SK-N-SH (cell line): ENCODE results near the gene ENDOD1. TPM values are rescaled to one million over a fixed set of nuclear protein-coding genes. Genes with fewer than 3 reads are reported as not detected.

Experiments
- CTCF ChIA-PET: fragments of 300-600, 350-600 bp; formaldehyde crosslinking; extraction: SDS; loops from one replicate; lab custom pipeline; 2021; lab: Yijun Ruan, JAX
- POLR2A ChIA-PET: fragments of 350-600 bp; sonication (Branson Sonifier 250); formaldehyde crosslinking; extraction: SDS; loops from one replicate; lab custom pipeline; 2020; ENCODE audit warnings: antibody characterized with exemption, inconsistent platforms; lab: Yijun Ruan, JAX
- DNase-seq: peaks from one replicate; pipeline ENCODE4 v3.0.0; 2012
- H2AFZ ChIP-seq: fragments of 200-600 bp; sonication (generic); 2 replicates; pipeline ENCODE4 v1.8.1; 2016; ENCODE audit warnings: antibody characterized with exemption, mild to moderate bottlenecking, low read depth
- H3F3A ChIP-seq: fragments of 200-600 bp; sonication (generic); replicated peaks from 2 replicates; pipeline ENCODE3; 2016; ENCODE audit warnings: antibody characterized with exemption, mild to moderate bottlenecking; ENCODE audit not compliant: insufficient read depth
- H3K27ac ChIP-seq, 2 experiments: fragments of 200-500 bp in 1 of 2; fragments of 200-600 bp in 1 of 2; sonication (Bioruptor generic) in 1 of 2; sonication (generic), shearing (Covaris generic) in 1 of 2; 2 replicates each; pipeline versions ENCODE4 v1.5.1 to v1.6.1; 2014 to 2016; ENCODE audit warnings: low read depth in 2 of 2, inconsistent platforms in 1 of 2, low read length in 1 of 2, mild to moderate bottlenecking in 1 of 2, mixed read lengths in 1 of 2
- H3K27me3 ChIP-seq: fragments of 200-600 bp; sonication (generic), shearing (Covaris generic); 2 replicates; pipeline ENCODE4 v1.6.1; 2016; ENCODE audit warnings: mixed run types; ENCODE audit not compliant: insufficient read depth
- H3K36me3 ChIP-seq, 2 experiments: fragments of 200-500 bp in 1 of 2; fragments of 200-600 bp in 1 of 2; sonication (Bioruptor generic) in 1 of 2; sonication (generic) in 1 of 2; replicated peaks in 1 of 2; 2 replicates each; pipeline versions ENCODE3 to v1.5.1; 2014 to 2016; ENCODE audit warnings: low read length in 1 of 2, mild to moderate bottlenecking in 1 of 2; ENCODE audit not compliant: insufficient read depth in 2 of 2, control insufficient read depth in 1 of 2
- H3K4me1 ChIP-seq, 2 experiments: fragments of 200-500 bp in 1 of 2; fragments of 200-600 bp in 1 of 2; sonication (Bioruptor generic) in 1 of 2; sonication (generic), shearing (Covaris generic) in 1 of 2; 2 replicates each; pipeline versions ENCODE4 v1.5.1 to v1.6.1; 2014 to 2016; ENCODE audit warnings: low read depth in 1 of 2, low read length in 1 of 2, mixed run types in 1 of 2; ENCODE audit not compliant: insufficient read depth in 2 of 2, control insufficient read depth in 1 of 2
- H3K4me2 ChIP-seq: fragments of 200-600 bp; sonication (generic), shearing (Covaris generic); 2 replicates; pipeline ENCODE4 v1.6.1; 2017; ENCODE audit warnings: mixed run types
- H3K4me3 ChIP-seq, 2 experiments: fragments of 200-500 bp in 1 of 2; fragments of 200-600 bp in 1 of 2; sonication (Bioruptor generic) in 1 of 2; sonication (generic), shearing (Covaris generic) in 1 of 2; 2 replicates each; pipeline versions ENCODE4 v1.5.1 to v1.8.1; 2014 to 2016; ENCODE audit warnings: low read depth in 2 of 2, inconsistent platforms in 1 of 2, low read length in 1 of 2, mild to moderate bottlenecking in 1 of 2, mixed read lengths in 1 of 2, moderate library complexity in 1 of 2
- H3K79me2 ChIP-seq: fragments of 200-600 bp; sonication (generic); 2 replicates; pipeline ENCODE4 v1.8.1; 2017; ENCODE audit warnings: mild to moderate bottlenecking; ENCODE audit not compliant: insufficient read depth
- H3K9ac ChIP-seq: fragments of 200-600 bp; sonication (generic); 2 replicates; pipeline ENCODE4 v1.6.1; 2017; ENCODE audit warnings: mixed run types
- H3K9me2 ChIP-seq: fragments of 200-600 bp; sonication (generic); 2 replicates; pipeline ENCODE4 v1.6.1; 2017; ENCODE audit warnings: mixed run types
- H3K9me3 ChIP-seq: fragments of 200-600 bp; sonication (generic); 2 replicates; pipeline ENCODE4 v1.6.1; 2017; ENCODE audit warnings: mixed run types, mild to moderate bottlenecking, moderate library complexity
- H4K20me1 ChIP-seq: fragments of 200-600 bp; sonication (generic); 2 replicates; pipeline ENCODE4 v1.6.1; 2017; ENCODE audit warnings: mild to moderate bottlenecking, mixed run types; ENCODE audit not compliant: insufficient read depth
- CHD2 ChIP-seq: fragments of 150-350 bp; IDR thresholded peaks from 2 replicates; pipeline ENCODE4 v1.6.1; 2018; ENCODE audit warnings: low read length; ENCODE audit not compliant: partially characterized antibody
- FOXM1 ChIP-seq: IDR thresholded peaks from 2 replicates; pipeline ENCODE4 v1.4.0; 2012; ENCODE audit warnings: low read depth, mild to moderate bottlenecking
- JUND ChIP-seq: IDR thresholded peaks from 2 replicates; pipeline ENCODE4 v1.4.0; 2012
- MEF2A ChIP-seq: IDR thresholded peaks from 2 replicates; pipeline ENCODE4 v1.4.0; 2012; ENCODE audit warnings: low read depth, borderline replicate concordance
- NRF1 ChIP-seq: IDR thresholded peaks from 2 replicates; pipeline ENCODE4 v1.6.1; 2012; ENCODE audit warnings: low read depth, mild to moderate bottlenecking, low read length
- RAD21 ChIP-seq: IDR thresholded peaks from 2 replicates; pipeline ENCODE4 v1.6.1; 2012; ENCODE audit warnings: mild to moderate bottlenecking, low read length
- RXRA ChIP-seq: IDR thresholded peaks from 2 replicates; pipeline ENCODE4 v1.4.0; 2012; ENCODE audit warnings: low read depth, mild to moderate bottlenecking, borderline replicate concordance
- SMC3 ChIP-seq: IDR thresholded peaks from 2 replicates; pipeline ENCODE4 v1.6.1; 2012; ENCODE audit warnings: low read depth, low read length, improper control_type of control experiment
- TCF12 ChIP-seq: IDR thresholded peaks from 2 replicates; pipeline ENCODE4 v1.4.0; 2012
- TEAD4 ChIP-seq: IDR thresholded peaks from 2 replicates; pipeline ENCODE4 v1.4.0; 2012; ENCODE audit warnings: mild to moderate bottlenecking, borderline replicate concordance; ENCODE audit not compliant: insufficient read depth
- WGBS: methylation state at CpG from one replicate; pipeline ENCODE4 v1.1.6; 2017; ENCODE audit warnings: low lambda C conversion rate; 5-methylcytosine and 5-hydroxymethylcytosine counted together
- polyA plus RNA-seq, 3 experiments: library from polyadenylated mRNA; depleted of rRNA; stranded (reverse); fragments of >200 nt; gene quantifications; 2 replicates each; pipeline ENCODE4 v1.2.3, GENCODE V29; 2012
- TF ChIP-seq, protein P1 (sequence below): fragments of 150-350 bp; IDR thresholded peaks from 2 replicates; pipeline ENCODE4 v1.6.1; 2016; ENCODE audit warnings: mild to moderate bottlenecking, low read depth, low read length
- TF ChIP-seq, protein P2 (sequence below): fragments of 200-600 bp; sonication (generic); IDR thresholded peaks from 2 replicates; pipeline ENCODE4 v1.6.1; 2017; ENCODE audit warnings: antibody characterized with exemption, mild to moderate bottlenecking, moderate library complexity

ENDOD1 gene
- polyA plus RNA-seq, 1 of the 3 experiments (the other 2 are of a cell fraction), result 15.0 TPM

DNA sequence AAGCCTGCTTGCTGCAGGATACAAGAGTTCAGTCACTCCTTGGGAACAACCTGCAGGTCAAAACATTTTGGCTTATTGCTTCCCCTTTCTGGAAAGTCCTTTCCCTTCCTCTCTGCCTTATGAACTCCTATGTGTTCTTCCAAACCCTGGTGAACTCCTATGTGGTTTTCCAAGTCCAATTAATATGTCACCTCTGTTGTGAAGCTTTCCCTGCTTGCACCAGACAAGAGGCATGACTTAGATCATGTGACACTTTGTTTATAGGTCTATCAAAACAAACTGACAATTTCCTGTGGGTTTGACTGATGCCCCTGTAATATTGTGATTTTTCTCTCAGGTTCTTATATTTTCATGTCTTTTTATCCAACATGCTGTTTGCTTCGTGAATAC, 64.2 kb downstream of the ENDOD1 start:
- Histone ChIP-seq H3F3A (peaks cover 4% of the 10 kb centered on the region), H3K9me3 (no peaks in the 10 kb centered on the region), H3K9me2 (no peaks in the 10 kb centered on the region), H3K4me1 (peaks cover 6 to 10% of the 10 kb centered on the region in 2 experiments; a peak in 3 of 4 replicates), H3K9ac (no peak overlapping the region), H3K79me2 (no peaks in the 10 kb centered on the region), H3K4me2 (no peak overlapping the region), H2AFZ (no peak overlapping the region), H4K20me1 (no peaks in the 10 kb centered on the region), H3K36me3 (no peaks in the 10 kb centered on the region), H3K27me3 (no peaks in the 10 kb centered on the region), H3K27ac (no peak overlapping the region), H3K4me3 (no peak overlapping the region)
- TF ChIP-seq RXRA (no peak), FOXM1 (no peak), TCF12 (no peak), MEF2A (no peak)
- TF ChIP-seq, protein P1, sequence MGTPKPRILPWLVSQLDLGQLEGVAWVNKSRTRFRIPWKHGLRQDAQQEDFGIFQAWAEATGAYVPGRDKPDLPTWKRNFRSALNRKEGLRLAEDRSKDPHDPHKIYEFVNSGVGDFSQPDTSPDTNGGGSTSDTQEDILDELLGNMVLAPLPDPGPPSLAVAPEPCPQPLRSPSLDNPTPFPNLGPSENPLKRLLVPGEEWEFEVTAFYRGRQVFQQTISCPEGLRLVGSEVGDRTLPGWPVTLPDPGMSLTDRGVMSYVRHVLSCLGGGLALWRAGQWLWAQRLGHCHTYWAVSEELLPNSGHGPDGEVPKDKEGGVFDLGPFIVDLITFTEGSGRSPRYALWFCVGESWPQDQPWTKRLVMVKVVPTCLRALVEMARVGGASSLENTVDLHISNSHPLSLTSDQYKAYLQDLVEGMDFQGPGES, result no peak
- DNase-seq, result no peak
- WGBS, result 93% methylated on average over 1 of the region's 1 CpG
- ChIA-PET POLR2A (no interaction called here), CTCF (interaction anchor here (0.7 to 9.4 kb wide), 27 partner anchors 11 to 676 kb away, joined by 3 to 159 read pairs (median 4); partner anchors contain the start of genes CEP57 and FAM76B)

DNA sequence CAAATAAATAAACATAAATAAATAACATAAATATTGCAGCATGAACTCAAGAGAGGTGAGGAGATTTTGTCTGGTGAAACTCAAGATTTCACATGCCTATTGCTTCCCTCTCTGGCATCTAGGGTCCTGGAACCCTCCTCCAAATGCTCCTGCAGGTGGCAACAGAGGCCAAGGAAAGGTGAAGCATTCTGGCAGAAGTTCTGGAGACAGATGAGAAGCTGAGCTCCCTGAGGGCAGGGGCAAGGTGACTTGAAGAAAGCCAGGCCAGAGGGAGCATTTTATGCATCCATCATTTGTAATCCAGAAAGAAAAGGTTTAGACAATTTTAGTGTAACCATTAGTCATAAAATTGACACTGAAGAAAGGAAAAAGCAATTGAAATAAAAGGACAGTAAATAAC, 64.9 kb downstream of the ENDOD1 start:
- no peaks in the 10 kb centered on the region for H4K20me1 ChIP-seq
- DNase-seq, result peak; percentile 68
- ChIA-PET POLR2A (no interaction called here), CTCF (interaction anchor here (0.7 to 9.4 kb wide), 37 partner anchors 11 to 675 kb away, joined by 3 to 159 read pairs (median 4); partner anchors contain the start of genes CEP57 and FAM76B)
- H3K4me3 ChIP-seq, result peak overlapping the region in 1 of 2 experiments; percentile 26; a peak in 1 of 4 replicates
- TF ChIP-seq TEAD4, result no peak
- peak; percentile 88 for TF ChIP-seq SMC3
- TF ChIP-seq, protein P2, sequence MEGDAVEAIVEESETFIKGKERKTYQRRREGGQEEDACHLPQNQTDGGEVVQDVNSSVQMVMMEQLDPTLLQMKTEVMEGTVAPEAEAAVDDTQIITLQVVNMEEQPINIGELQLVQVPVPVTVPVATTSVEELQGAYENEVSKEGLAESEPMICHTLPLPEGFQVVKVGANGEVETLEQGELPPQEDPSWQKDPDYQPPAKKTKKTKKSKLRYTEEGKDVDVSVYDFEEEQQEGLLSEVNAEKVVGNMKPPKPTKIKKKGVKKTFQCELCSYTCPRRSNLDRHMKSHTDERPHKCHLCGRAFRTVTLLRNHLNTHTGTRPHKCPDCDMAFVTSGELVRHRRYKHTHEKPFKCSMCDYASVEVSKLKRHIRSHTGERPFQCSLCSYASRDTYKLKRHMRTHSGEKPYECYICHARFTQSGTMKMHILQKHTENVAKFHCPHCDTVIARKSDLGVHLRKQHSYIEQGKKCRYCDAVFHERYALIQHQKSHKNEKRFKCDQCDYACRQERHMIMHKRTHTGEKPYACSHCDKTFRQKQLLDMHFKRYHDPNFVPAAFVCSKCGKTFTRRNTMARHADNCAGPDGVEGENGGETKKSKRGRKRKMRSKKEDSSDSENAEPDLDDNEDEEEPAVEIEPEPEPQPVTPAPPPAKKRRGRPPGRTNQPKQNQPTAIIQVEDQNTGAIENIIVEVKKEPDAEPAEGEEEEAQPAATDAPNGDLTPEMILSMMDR, result peak; percentile 63
- TF ChIP-seq NRF1, result no peak
- TF ChIP-seq JUND, result no peak
- TF ChIP-seq RAD21, result peak; percentile 91
- no peak for TF ChIP-seq CHD2
- H3K9me3 ChIP-seq, result no peaks in the 10 kb centered on the region
- no peak overlapping the region for H2AFZ ChIP-seq
- no peak overlapping the region for H3K9ac ChIP-seq
- no peak overlapping the region for H3K4me2 ChIP-seq
- H3F3A ChIP-seq, result peaks cover 4% of the 10 kb centered on the region
- no peaks in the 10 kb centered on the region for H3K36me3 ChIP-seq
- H3K79me2 ChIP-seq, result no peaks in the 10 kb centered on the region
- no peaks in the 10 kb centered on the region for H3K27me3 ChIP-seq
- peaks cover 3 to 8% of the 10 kb centered on the region in 2 experiments; a peak in 3 of 4 replicates for H3K4me1 ChIP-seq
- no peak overlapping the region for H3K27ac ChIP-seq
- H3K9me2 ChIP-seq, result no peaks in the 10 kb centered on the region
